Endothelial cell (in vitro differentiated cells): ENCODE measurements around the gene TMUB2. TPM values are rescaled to one million over a fixed set of nuclear protein-coding genes. Genes with fewer than 3 reads are reported as not detected.
A peak's percentile ranks its signal among the peaks of the same experiment; 100 is the strongest.

Experiments used
- DNase-seq: peaks from one replicate; pipeline ENCODE4 v3.0.0; 2021; ENCODE audit warnings: low spot score
- H3K27ac Mint-ChIP-seq: one replicate; pipeline ENCODE4 v1.8.0; 2021; ENCODE audit warnings: mixed read lengths, inconsistent platforms; ENCODE audit not compliant: unreplicated experiment
- H3K27me3 Mint-ChIP-seq: one replicate; pipeline ENCODE4 v1.8.0; 2021; ENCODE audit warnings: mild to moderate bottlenecking, moderate library complexity, mixed read lengths, inconsistent platforms; ENCODE audit not compliant: unreplicated experiment
- H3K36me3 Mint-ChIP-seq: one replicate; pipeline ENCODE4 v1.8.0; 2021; ENCODE audit warnings: mild to moderate bottlenecking, low read depth, mixed read lengths, inconsistent platforms; ENCODE audit not compliant: unreplicated experiment
- H3K4me1 Mint-ChIP-seq: one replicate; pipeline ENCODE4 v1.8.0; 2021; ENCODE audit warnings: mild to moderate bottlenecking, mixed read lengths, inconsistent platforms; ENCODE audit not compliant: unreplicated experiment
- H3K4me3 Mint-ChIP-seq: one replicate; pipeline ENCODE4 v1.8.0; 2021; ENCODE audit warnings: mild to moderate bottlenecking, mixed read lengths, inconsistent platforms; ENCODE audit not compliant: unreplicated experiment
- H3K9me3 Mint-ChIP-seq: one replicate; pipeline ENCODE4 v1.8.0; 2021; ENCODE audit warnings: mixed read lengths, inconsistent platforms; ENCODE audit not compliant: unreplicated experiment
- total RNA-seq: library from RNA; stranded (reverse); fragmentation: NEBNext Ultra II Directional; extraction: Animal tissue kit (Norgen Biotek cat#: 25700); gene quantifications from one replicate; pipeline ENCODE4 v1.2.1, GENCODE V29; 2021; ENCODE audit not compliant: unreplicated experiment
- TF ChIP-seq, protein P1 (sequence below): fragments of 200-600 bp; sonication (generic); IDR thresholded peaks from one replicate; pipeline ENCODE4 v1.5.0; 2021; ENCODE audit warnings: antibody characterized with exemption; ENCODE audit not compliant: unreplicated experiment

Gene TMUB2
- total RNA-seq, 1 donor from 2014 or later, result 39.2 TPM

DNA sequence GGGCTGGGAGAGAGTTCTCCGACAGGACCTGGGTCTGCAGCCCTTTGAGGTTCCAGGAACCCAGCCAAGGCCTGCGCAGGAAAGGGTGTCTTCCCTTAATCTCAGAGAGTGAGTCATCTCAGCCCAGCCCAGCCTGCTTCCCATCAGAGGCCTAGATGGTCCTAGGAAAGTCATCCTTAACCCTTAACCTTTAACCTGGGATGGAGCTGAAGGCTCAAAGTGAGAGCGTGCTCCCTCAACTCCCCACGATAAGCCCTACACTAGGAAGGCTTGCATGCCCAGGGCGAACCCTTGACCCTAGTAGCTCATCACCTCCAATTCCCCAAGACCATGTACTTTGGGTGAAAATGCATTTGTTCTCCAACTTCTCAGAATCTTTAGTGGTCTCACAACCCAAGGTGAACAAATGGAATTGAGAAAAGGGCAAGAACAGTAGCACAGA, 17.7 kb downstream of the TMUB2 start:
- H3K36me3 Mint-ChIP-seq, result peaks cover 16% of the 10 kb centered on the region
- no peak overlapping the region for H3K27ac Mint-ChIP-seq
- no peak overlapping the region for H3K4me3 Mint-ChIP-seq
- DNase-seq, result no peak
- peaks cover 25% of the 10 kb centered on the region for H3K4me1 Mint-ChIP-seq
- H3K9me3 Mint-ChIP-seq, result no peaks in the 10 kb centered on the region
- TF ChIP-seq, protein P1, sequence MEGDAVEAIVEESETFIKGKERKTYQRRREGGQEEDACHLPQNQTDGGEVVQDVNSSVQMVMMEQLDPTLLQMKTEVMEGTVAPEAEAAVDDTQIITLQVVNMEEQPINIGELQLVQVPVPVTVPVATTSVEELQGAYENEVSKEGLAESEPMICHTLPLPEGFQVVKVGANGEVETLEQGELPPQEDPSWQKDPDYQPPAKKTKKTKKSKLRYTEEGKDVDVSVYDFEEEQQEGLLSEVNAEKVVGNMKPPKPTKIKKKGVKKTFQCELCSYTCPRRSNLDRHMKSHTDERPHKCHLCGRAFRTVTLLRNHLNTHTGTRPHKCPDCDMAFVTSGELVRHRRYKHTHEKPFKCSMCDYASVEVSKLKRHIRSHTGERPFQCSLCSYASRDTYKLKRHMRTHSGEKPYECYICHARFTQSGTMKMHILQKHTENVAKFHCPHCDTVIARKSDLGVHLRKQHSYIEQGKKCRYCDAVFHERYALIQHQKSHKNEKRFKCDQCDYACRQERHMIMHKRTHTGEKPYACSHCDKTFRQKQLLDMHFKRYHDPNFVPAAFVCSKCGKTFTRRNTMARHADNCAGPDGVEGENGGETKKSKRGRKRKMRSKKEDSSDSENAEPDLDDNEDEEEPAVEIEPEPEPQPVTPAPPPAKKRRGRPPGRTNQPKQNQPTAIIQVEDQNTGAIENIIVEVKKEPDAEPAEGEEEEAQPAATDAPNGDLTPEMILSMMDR, result no peak
- peaks cover 14% of the 10 kb centered on the region for H3K27me3 Mint-ChIP-seq

DNA sequence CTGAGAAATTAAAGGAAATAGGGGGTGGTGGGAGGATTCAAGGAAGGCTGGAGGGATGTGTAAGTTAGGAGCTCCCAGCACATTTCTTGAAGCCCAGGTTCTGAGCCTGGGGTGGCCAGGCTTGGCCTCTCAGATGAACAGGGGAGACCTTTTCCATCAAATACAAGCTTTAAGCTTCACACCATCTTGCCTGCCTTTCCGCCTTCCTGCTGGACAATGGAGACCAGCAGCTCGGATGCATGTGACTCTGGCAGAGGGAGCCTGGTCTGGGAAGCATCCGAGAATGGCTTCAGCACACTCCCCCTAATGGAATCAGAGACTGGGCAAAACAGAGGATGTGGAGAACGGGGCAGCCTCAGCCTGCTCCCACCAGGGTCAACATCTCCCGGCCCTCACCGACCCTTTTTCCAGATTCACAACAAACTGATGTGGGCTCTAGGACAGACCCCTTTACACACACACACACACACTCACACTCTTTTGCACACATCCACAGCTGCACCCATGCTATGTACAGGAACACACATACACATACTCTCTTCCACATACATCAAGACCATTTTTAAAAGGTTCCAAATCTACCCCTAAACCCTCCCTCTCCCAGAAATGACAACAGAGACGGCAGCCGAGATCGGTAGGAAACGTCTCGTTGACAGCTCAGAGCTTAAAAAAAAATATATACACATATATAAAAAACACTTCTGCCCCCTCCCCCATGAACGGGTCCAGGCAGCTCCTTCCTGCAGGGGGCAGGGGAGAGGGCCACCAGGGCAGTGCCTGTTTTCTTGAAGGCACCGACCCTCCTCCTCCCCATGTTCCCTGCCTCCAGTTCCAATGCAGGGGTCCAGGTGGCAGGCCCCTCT, 19.4 kb downstream of the TMUB2 start:
- TF ChIP-seq, protein P1, result no peak
- Mint-ChIP-seq H3K4me1 (peaks cover 18% of the 10 kb centered on the region), H3K27ac (no peak overlapping the region), H3K27me3 (peaks cover 12% of the 10 kb centered on the region), H3K9me3 (no peaks in the 10 kb centered on the region), H3K36me3 (peaks cover 15% of the 10 kb centered on the region), H3K4me3 (peak overlapping the region; percentile 29)
- peak; percentile 33 for DNase-seq

DNA sequence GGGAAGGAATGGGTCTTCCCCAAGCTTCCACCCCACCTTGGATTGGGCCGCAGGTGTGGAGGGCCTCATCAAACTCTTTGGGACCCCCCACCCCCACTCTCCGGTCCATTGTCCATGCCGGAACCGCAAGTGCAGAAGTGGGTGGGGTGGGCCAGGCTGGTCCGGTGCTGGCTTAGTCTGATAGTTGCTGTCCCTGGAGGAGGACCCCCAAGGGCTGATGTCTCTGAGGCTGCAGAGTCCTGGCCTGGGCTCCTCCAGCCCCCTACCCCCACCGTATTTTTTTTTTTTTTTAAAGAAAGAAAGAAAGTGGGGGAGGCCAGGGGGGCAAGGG, 20.0 kb downstream of the TMUB2 start:
- peaks cover 16% of the 10 kb centered on the region for H3K4me1 Mint-ChIP-seq
- no peak overlapping the region for H3K27ac Mint-ChIP-seq
- TF ChIP-seq, protein P1, result no peak
- H3K4me3 Mint-ChIP-seq, result no peak overlapping the region
- peaks cover 17% of the 10 kb centered on the region for H3K27me3 Mint-ChIP-seq
- H3K9me3 Mint-ChIP-seq, result no peaks in the 10 kb centered on the region
- H3K36me3 Mint-ChIP-seq, result peaks cover 14% of the 10 kb centered on the region
- DNase-seq, result no peak

DNA sequence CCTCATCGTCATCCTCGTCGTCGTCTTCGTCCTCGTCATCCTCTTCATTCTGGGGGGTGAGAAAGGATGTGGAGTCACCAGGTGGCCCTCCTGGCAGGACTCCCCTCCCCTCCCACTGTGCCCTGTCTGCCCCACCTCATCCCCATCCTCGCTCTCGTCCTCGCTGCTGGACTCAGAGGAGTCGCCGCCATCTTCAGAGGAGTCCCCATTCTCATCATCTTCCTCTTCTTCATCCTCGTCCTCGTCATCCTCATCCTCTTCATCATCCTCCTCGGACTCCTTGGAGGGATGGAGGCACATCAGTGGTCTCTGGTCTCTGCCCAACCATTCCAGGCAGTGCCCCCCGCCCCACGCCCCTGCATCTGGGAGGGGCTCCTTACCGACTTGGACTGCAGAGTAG, 20.5 kb downstream of the TMUB2 start:
- TF ChIP-seq, protein P1, result no peak
- no peaks in the 10 kb centered on the region for H3K9me3 Mint-ChIP-seq
- H3K27ac Mint-ChIP-seq, result no peak overlapping the region
- H3K4me1 Mint-ChIP-seq, result peaks cover 16% of the 10 kb centered on the region
- no peak overlapping the region for H3K4me3 Mint-ChIP-seq
- no peak for DNase-seq
- peaks cover 17% of the 10 kb centered on the region for H3K27me3 Mint-ChIP-seq
- H3K36me3 Mint-ChIP-seq, result peaks cover 14% of the 10 kb centered on the region

DNA sequence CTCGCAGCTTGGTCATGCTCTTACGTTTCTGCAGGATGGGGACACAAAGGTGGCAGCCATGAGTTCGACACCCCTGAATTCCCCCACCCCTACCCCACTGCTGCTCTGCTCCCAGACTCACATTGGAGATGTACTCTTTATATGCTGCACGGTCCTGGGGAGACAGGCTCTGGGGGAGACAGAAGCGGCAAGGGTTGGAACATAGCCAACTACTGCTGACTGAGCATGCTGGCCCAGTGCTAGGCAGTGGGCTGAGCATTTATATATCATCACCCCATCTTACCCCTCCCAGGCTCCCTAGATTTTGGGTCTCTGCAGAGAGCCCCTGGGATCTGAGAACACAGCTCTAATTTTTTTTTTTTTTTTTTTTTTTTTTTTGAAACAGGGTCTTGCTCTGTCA, 21.0 kb downstream of the TMUB2 start:
- H3K4me3 Mint-ChIP-seq, result no peak overlapping the region
- H3K4me1 Mint-ChIP-seq, result peaks cover 16% of the 10 kb centered on the region

More for the DNA sequence above, 21.0 kb downstream of the TMUB2 start:
- TF ChIP-seq, protein P1, result no peak
- no peak for DNase-seq
- H3K27me3 Mint-ChIP-seq, result peaks cover 18% of the 10 kb centered on the region
- H3K27ac Mint-ChIP-seq, result no peak overlapping the region
- H3K9me3 Mint-ChIP-seq, result no peaks in the 10 kb centered on the region
- H3K36me3 Mint-ChIP-seq, result peaks cover 14% of the 10 kb centered on the region
